HG03159 (cell line): Measurements from ENCODE around the gene HOXD4.

ENCODE experiments used
- ATAC-seq: cut with Tn5 transposase; IDR thresholded peaks from one replicate; pipeline ENCODE4 v1.9.1; 2021; ENCODE audit warnings: mild to moderate bottlenecking, moderate library complexity; ENCODE audit not compliant: unreplicated experiment

HOXD4 gene

GRCh38 chr2:176170602-176171305 lies 19.4 kb downstream of the HOXD4 start:
- no peak for ATAC-seq

- no peak for ATAC-seq
These were observed 20.1 kb downstream of the HOXD4 start for GRCh38 chr2:176171351-176172006.

DNA sequence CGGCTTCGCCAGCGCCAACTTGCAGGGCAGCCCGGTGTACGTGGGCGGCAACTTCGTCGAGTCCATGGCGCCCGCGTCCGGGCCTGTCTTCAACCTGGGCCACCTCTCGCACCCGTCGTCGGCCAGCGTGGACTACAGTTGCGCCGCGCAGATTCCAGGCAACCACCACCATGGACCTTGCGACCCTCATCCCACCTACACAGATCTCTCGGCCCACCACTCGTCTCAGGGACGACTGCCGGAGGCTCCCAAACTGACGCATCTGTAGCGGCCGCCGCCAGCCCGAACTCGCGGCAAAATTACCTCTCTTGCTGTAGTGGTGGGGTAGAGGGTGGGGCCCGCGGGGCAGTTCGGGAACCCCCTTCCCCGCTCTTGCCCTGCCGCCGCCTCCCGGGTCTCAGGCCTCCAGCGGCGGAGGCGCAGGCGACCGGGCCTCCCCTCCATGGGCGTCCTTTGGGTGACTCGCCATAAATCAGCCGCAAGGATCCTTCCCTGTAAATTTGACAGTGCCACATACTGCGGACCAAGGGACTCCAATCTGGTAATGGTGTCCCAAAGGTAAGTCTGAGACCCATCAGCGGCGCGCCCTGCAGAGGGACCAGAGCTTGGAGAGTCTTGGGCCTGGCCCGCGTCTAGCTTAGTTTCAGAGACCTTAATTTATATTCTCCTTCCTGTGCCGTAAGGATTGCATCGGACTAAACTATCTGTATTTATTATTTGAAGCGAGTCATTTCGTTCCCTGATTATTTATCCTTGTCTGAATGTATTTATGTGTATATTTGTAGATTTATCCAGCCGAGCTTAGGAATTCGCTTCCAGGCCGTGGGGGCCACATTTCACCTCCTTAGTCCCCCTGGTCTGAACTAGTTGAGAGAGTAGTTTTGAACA lies 20.9 kb downstream of the HOXD4 start:
- ATAC-seq, result no peak

- no peak for ATAC-seq
These were observed 21.7 kb downstream of the HOXD4 start for GRCh38 chr2:176172895-176173566.

DNA sequence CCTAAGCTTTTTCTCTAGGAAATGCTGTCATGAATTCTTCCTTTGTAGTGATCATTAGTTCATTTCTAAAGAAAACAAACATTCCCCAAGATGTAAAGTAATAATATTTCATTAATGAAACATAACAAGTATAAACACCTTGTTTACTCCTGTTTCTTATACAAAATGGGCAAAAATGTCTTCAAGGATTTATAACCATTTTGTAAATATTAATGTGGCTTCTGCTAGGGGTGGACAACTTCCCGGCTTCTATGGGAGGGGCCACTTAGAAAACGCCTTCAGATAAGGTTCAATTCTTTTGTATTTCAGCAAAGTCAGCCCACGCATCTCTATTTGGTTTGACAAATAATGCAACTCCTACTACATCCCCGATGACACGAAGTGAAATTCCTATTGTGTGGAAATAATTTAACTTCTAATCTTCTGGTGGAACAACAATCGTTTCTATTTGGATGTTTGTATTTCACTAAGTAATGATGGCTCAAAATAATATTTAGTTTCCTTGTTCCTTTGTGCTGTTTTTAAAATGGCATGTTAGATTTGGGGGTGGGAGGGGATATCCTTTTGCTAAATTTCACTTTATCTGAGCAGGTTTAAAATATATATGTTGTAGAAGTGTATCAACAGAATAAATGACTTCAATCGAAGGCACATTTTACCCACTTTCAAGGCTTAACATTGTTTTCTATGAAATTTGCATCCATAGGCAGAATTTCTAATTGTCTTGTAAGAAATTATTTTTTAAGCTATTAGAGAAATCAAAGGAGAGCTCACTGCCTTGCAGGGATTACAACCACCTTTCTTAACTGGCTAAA lies 22.4 kb downstream of the HOXD4 start:
- no peak for ATAC-seq

DNA sequence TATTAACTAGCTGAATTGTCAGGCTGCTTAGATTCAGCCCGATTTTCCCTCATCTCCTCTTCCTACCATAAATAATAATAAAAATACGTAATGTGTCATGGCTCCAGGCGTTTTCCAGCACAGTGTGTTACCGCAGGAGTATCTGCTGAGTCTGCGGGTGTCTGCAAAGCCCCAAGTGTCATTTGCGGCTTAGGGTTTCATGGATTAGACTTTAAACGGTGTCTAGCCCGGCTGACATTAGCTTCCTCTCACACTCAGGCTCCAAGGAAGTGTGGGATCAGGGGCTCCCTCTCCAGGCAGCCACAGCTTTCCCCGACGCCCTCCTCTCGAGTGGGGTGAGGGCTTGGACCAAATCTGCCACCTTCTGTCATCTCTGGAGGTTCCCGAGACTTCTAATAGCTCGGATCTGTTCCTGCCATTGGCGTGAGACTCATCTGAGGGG lies 23.1 kb downstream of the HOXD4 start:
- no peak for ATAC-seq

DNA sequence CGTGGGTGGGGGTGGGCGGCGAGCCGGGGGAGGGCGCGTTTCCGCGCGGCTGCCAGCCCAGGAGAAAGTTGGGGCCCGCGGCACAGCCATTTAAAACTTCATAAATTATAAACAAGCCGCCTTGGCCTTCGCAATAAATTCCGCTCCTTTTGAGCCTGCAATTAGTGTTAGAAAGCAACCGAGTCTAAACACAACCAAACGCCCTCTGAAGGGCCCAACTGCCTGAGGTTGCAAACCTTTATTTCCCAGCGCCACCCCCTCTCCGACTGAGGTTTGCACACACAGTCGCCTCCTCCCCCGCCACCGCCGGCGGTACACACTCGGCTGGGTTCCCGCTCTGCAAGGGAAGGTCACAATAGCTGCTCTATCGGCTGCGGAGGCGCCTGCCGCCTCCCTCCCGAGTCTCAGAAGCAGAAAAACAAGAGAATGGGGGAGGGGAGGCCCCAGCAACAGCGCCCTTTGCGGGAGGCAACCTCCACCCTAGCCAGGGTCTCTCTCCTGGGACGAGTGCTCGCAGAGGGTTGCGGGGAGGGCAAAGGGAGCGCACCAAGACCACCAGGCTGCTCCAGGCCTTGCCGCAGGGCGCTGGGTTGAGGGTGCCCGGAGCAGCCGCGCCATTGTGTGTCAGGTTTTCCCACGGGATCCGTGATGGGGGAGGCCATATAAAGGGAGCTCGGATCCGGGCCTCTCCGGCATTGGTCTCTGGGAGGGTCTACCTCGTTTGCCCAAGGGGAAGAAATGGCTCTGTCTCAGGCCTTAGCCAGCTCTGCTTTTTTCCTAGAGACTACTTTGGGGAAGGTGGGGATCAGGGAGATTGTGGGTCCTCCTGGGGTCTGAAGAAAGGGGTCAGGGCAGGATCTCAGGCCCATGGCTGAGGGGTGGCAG lies 23.7 kb downstream of the HOXD4 start:
- ATAC-seq, result no peak

- no peak for ATAC-seq
These were observed 24.6 kb downstream of the HOXD4 start for GRCh38 chr2:176175709-176176607.

DNA sequence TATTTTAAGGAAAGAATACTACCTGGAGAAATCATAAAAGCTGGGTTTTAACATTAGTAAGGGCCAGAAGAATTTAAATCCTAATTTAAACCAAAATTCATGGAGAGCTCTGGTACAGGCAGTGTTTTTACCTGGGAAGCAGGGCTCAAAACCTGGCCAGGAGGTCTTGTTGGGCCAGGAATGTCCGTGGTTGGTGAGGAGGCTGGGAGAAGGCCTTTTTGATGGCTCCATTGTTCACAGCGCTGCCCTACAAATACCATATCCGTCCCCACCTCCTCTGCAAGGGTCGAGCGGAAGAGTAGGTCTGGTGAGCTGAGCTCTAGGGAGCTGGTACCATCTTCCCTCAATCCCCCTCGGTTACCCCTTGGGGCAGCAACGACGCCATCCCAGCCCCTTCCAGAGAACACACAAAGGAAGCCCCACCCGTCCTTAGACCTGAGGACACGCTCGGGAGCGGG lies 26.3 kb downstream of the HOXD4 start:
- ATAC-seq, result no peak

DNA sequence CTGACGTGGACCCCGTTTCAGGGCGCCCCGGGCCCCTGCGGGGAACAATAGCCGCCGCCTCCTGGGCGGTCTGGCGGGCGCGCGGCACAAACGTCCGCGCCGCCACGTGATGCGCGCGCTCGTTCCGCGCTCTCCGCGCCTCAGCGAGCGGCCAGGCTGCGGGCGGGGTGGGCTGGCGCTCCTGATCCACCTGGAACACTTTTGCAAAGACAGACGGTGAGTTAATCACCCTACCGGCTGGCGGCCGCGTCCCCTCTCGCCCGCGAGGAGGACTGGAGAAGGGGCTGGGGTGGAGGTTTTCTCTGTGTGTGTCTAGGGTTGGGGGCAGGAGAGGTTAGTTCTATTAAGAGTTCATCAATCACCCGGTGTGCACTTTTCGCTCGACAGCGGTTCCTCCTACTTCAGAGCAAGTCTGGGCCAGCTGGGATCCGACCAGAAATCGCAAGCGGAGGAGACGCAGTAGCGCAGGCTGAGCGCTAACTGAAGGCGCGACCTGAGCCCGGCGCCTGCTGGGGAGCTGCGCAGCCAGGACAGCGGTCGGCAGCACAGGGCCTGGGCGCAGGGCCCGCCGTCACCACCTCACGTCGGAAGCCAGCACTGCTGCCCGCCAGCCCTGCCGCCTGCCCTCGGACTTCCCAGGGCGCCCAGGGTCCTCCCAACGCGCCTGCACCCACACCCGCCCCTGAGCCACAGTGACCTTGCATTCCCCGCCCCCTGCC lies 26.8 kb downstream of the HOXD4 start:
- ATAC-seq, result no peak

DNA sequence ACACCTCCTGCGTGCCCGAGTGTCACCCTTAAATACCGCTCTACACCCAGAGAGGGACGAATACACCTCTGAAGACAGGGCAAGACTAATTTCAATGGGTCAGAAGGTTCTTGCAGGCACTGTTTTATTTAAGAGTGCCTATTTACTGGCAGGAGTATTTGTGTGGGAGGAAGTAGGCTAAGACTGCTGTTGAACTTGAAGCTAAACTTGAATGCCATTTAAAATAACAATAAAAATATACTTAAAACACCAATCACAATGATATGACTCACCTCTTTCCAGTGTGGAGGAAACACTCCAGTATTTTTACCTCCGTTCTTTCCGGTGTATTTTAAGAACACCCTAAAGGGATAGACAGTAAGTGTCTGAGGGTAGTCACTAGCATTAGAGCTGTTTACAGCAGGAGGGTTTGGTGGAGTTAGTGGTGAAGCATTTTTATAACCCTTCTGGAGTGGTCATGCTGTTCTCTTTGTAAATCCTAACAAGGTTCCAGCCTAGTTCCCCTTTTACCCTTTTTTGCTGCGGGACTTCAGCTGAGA lies 27.5 kb downstream of the HOXD4 start:
- no peak for ATAC-seq

GRCh38 chr2:176181551-176181950 lies 30.2 kb downstream of the HOXD4 start:
- no peak for ATAC-seq

- no peak for ATAC-seq
These were observed 31.3 kb downstream of the HOXD4 start for GRCh38 chr2:176182671-176183070.

DNA sequence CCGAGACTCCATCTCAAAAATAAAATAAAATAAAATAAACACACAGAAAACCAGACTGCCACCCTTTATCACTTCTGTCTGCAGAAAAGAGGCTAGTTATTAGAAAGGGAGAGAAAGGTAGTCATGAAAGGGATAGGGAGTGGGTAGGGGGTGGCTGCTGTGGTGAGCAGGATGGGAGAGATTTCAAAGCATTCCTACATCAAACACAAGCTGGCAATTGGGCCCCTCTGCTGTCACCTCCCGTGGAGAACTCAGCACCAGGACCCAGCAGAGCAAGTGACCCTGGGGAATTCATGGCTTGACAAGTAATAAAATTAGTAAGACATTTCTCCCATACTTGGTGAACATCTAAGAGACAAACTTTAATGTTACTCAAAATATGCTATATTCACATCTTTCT lies 33.4 kb downstream of the HOXD4 start:
- no peak for ATAC-seq

- ATAC-seq, result no peak
These were observed 34.7 kb downstream of the HOXD4 start for GRCh38 chr2:176186024-176186423.

- no peak for ATAC-seq
These were observed 36.0 kb downstream of the HOXD4 start for GRCh38 chr2:176187200-176187898.
